Skeletal muscle satellite cell (primary cell): ENCODE measurements around the gene MBTPS1.

Source experiments
- H3K27me3 ChIP-seq: 2 replicates; pipeline ENCODE4 v1.7.0; 2013; ENCODE audit warnings: low read length; ENCODE audit not compliant: control insufficient read depth, insufficient read depth
- H3K36me3 ChIP-seq: 2 replicates; pipeline ENCODE4 v1.7.0; 2013; ENCODE audit warnings: mild to moderate bottlenecking, control low read depth, low read length; ENCODE audit not compliant: insufficient read depth
- H3K4me1 ChIP-seq: 2 replicates; pipeline ENCODE4 v1.7.0; 2013; ENCODE audit warnings: low read length; ENCODE audit not compliant: control insufficient read depth, insufficient read depth
- H3K4me2 ChIP-seq: 2 replicates; pipeline ENCODE4 v1.7.0; 2013; ENCODE audit warnings: mild to moderate bottlenecking, low read length
- H3K4me3 ChIP-seq: 2 replicates; pipeline ENCODE4 v1.7.0; 2013; ENCODE audit warnings: low read length
- H3K9ac ChIP-seq: 2 replicates; pipeline ENCODE4 v1.7.0; 2013; ENCODE audit warnings: mild to moderate bottlenecking, low read depth, low read length, moderate library complexity
- H3K9me3 ChIP-seq: replicated peaks from 2 replicates; pipeline ENCODE4 v1.7.0; 2013; ENCODE audit warnings: mild to moderate bottlenecking, control low read depth, low read length

MBTPS1 gene

GRCh38 chr16:84040823-84041820 is 75.6 kb downstream of the MBTPS1 start:
- H3K4me2 ChIP-seq = peak overlapping the region; percentile 59
- H3K36me3 ChIP-seq = no peaks in the 10 kb centered on the region
- H3K4me1 ChIP-seq = peaks cover 7% of the 10 kb centered on the region
- H3K9me3 ChIP-seq = peaks cover 5% of the 10 kb centered on the region
- H3K4me3 ChIP-seq = no peak overlapping the region
- peaks cover 37% of the 10 kb centered on the region for H3K27me3 ChIP-seq
- no peak overlapping the region for H3K9ac ChIP-seq

GRCh38 chr16:84040226-84040822 is 76.4 kb downstream of the MBTPS1 start:
- no peak overlapping the region for H3K9ac ChIP-seq
- peak overlapping the region; percentile 59 for H3K4me2 ChIP-seq
- no peak overlapping the region for H3K4me3 ChIP-seq
- no peaks in the 10 kb centered on the region for H3K36me3 ChIP-seq
- peaks cover 7% of the 10 kb centered on the region for H3K4me1 ChIP-seq
- H3K9me3 ChIP-seq = peaks cover 7% of the 10 kb centered on the region
- peaks cover 42% of the 10 kb centered on the region for H3K27me3 ChIP-seq

- Histone ChIP-seq H3K4me1 (peaks cover 7% of the 10 kb centered on the region), H3K9ac (no peak overlapping the region), H3K36me3 (no peaks in the 10 kb centered on the region), H3K4me2 (no peak overlapping the region), H3K9me3 (peaks cover 10% of the 10 kb centered on the region), H3K4me3 (no peak overlapping the region), H3K27me3 (peaks cover 44% of the 10 kb centered on the region)
Observed at GRCh38 chr16:84039696-84040095, 77.0 kb downstream of the MBTPS1 start.

GRCh38 chr16:84038469-84038868 is 78.3 kb downstream of the MBTPS1 start:
- Histone ChIP-seq H3K9ac (no peak overlapping the region), H3K4me2 (no peak overlapping the region), H3K36me3 (no peaks in the 10 kb centered on the region), H3K4me1 (peaks cover 7% of the 10 kb centered on the region), H3K27me3 (peaks cover 44% of the 10 kb centered on the region), H3K4me3 (no peak overlapping the region), H3K9me3 (peaks cover 10% of the 10 kb centered on the region)

- Histone ChIP-seq H3K4me1 (peaks cover 7% of the 10 kb centered on the region), H3K4me2 (no peak overlapping the region), H3K9ac (no peak overlapping the region), H3K27me3 (peaks cover 39% of the 10 kb centered on the region), H3K4me3 (no peak overlapping the region), H3K36me3 (no peaks in the 10 kb centered on the region), H3K9me3 (peaks cover 10% of the 10 kb centered on the region)
Observed at GRCh38 chr16:84036982-84037425, 79.7 kb downstream of the MBTPS1 start.

- Histone ChIP-seq H3K9ac (no peak overlapping the region), H3K4me3 (no peak overlapping the region), H3K9me3 (peaks cover 10% of the 10 kb centered on the region), H3K36me3 (no peaks in the 10 kb centered on the region), H3K27me3 (peaks cover 35% of the 10 kb centered on the region), H3K4me1 (peaks cover 6% of the 10 kb centered on the region), H3K4me2 (no peak overlapping the region)
Observed at GRCh38 chr16:84036131-84036530, 80.6 kb downstream of the MBTPS1 start.

GRCh38 chr16:84034516-84034915 is 82.2 kb downstream of the MBTPS1 start:
- H3K9ac ChIP-seq = no peak overlapping the region
- no peak overlapping the region for H3K4me2 ChIP-seq
- no peaks in the 10 kb centered on the region for H3K36me3 ChIP-seq
- H3K27me3 ChIP-seq = peaks cover 30% of the 10 kb centered on the region
- no peak overlapping the region for H3K4me3 ChIP-seq
- peaks cover 10% of the 10 kb centered on the region for H3K9me3 ChIP-seq
- H3K4me1 ChIP-seq = no peaks in the 10 kb centered on the region

GRCh38 chr16:84033251-84034195 is 83.2 kb downstream of the MBTPS1 start:
- no peaks in the 10 kb centered on the region for H3K4me1 ChIP-seq
- peaks cover 29% of the 10 kb centered on the region for H3K27me3 ChIP-seq
- no peak overlapping the region for H3K4me3 ChIP-seq
- H3K36me3 ChIP-seq = no peaks in the 10 kb centered on the region
- peaks cover 10% of the 10 kb centered on the region for H3K9me3 ChIP-seq
- no peak overlapping the region for H3K4me2 ChIP-seq
- H3K9ac ChIP-seq = no peak overlapping the region

- no peaks in the 10 kb centered on the region for H3K36me3 ChIP-seq
- H3K4me3 ChIP-seq = no peak overlapping the region
- no peaks in the 10 kb centered on the region for H3K4me1 ChIP-seq
- peaks cover 10% of the 10 kb centered on the region for H3K9me3 ChIP-seq
- H3K27me3 ChIP-seq = peaks cover 31% of the 10 kb centered on the region
- H3K9ac ChIP-seq = no peak overlapping the region
- H3K4me2 ChIP-seq = no peak overlapping the region
Observed at GRCh38 chr16:84032458-84033178, 84.1 kb downstream of the MBTPS1 start.

GRCh38 chr16:84031556-84031955 is 85.2 kb downstream of the MBTPS1 start:
- Histone ChIP-seq H3K4me3 (no peak overlapping the region), H3K4me1 (no peaks in the 10 kb centered on the region), H3K4me2 (no peak overlapping the region), H3K36me3 (no peaks in the 10 kb centered on the region), H3K27me3 (peaks cover 31% of the 10 kb centered on the region), H3K9me3 (peaks cover 10% of the 10 kb centered on the region), H3K9ac (no peak overlapping the region)
